GM21447 (cell line): ENCODE data around the gene TOM1.

ENCODE experiments used
- ATAC-seq: cut with Tn5 transposase; IDR thresholded peaks from one replicate; pipeline ENCODE4 v1.9.1; 2021; ENCODE audit not compliant: unreplicated experiment

Gene TOM1

GRCh38 chr22:35306350-35306967, 6.8 kb downstream of the TOM1 start:
- ATAC-seq, result no peak

- ATAC-seq, result no peak
Observed at GRCh38 chr22:35307372-35307771, 7.7 kb downstream of the TOM1 start.

GRCh38 chr22:35307892-35308291, 8.2 kb downstream of the TOM1 start:
- no peak for ATAC-seq

- ATAC-seq, result peak; percentile 54
Observed at GRCh38 chr22:35308480-35309021, 8.9 kb downstream of the TOM1 start.

GRCh38 chr22:35310556-35311550, 11.2 kb downstream of the TOM1 start:
- ATAC-seq, result no peak

- ATAC-seq, result no peak
Observed at GRCh38 chr22:35311551-35311999, 11.9 kb downstream of the TOM1 start.

- ATAC-seq, result no peak
Observed at GRCh38 chr22:35312198-35313059, 12.7 kb downstream of the TOM1 start.

- ATAC-seq, result no peak
Observed at GRCh38 chr22:35313311-35314121, 13.8 kb downstream of the TOM1 start.

GRCh38 chr22:35314161-35314942, 14.7 kb downstream of the TOM1 start:
- no peak for ATAC-seq

- no peak for ATAC-seq
Observed at GRCh38 chr22:35315141-35315854, 15.6 kb downstream of the TOM1 start.

- no peak for ATAC-seq
Observed at GRCh38 chr22:35315855-35316745, 16.4 kb downstream of the TOM1 start.

GRCh38 chr22:35316751-35317150, 17.1 kb downstream of the TOM1 start:
- no peak for ATAC-seq

GRCh38 chr22:35317680-35318290, 18.1 kb downstream of the TOM1 start:
- ATAC-seq, result no peak

- no peak for ATAC-seq
Observed at GRCh38 chr22:35318346-35319215, 18.9 kb downstream of the TOM1 start.

GRCh38 chr22:35319244-35319985, 19.7 kb downstream of the TOM1 start:
- ATAC-seq, result no peak

GRCh38 chr22:35322126-35322525, 22.4 kb downstream of the TOM1 start:
- ATAC-seq, result no peak
